Right lobe of liver (tissue), 4 donors: ENCODE results near the gene LRBA.

ENCODE experiments used
- CTCF ChIP-seq, 4 donors: fragments of 200-600 bp in 3 of 4; fragments of 450-650 bp in 1 of 4; IDR thresholded peaks; one replicate each; pipeline versions ENCODE4 v1.5.1 to v1.8.0; 2016 to 2022; ENCODE audit warnings: antibody characterized with exemption in 4 of 4, mild to moderate bottlenecking in 2 of 4
- POLR2A ChIP-seq: fragments of 450-650 bp; IDR thresholded peaks from one replicate; pipeline ENCODE4 v1.6.1; 2017; ENCODE audit warnings: antibody characterized with exemption, mild to moderate bottlenecking
- donor health status: DM: no; HTN: no; CAD: no.
- donor health status: DM: no; HTN: no; CAD: no.
- donor health status: DM: no; HTN: yes; CAD: no.

GRCh38 chr4:150232029-150232428, 783.1 kb downstream of the LRBA start:
- TF ChIP-seq CTCF (IDR thresholded peaks at IDR 0.05) (no peak), POLR2A (no peak)
